Neutrophil (primary cell): ENCODE data around the gene CCIN.

ENCODE experiments used
- H3K27ac ChIP-seq: fragments of 200-600 bp; sonication (generic); 2 replicates; pipeline ENCODE4 v1.5.1; 2016; ENCODE audit warnings: mild to moderate bottlenecking, moderate library complexity
- H3K27me3 ChIP-seq: fragments of 200-600 bp; sonication (generic); 2 replicates; pipeline ENCODE4 v1.6.0; 2016; ENCODE audit warnings: mild to moderate bottlenecking
- H3K36me3 ChIP-seq: fragments of 200-600 bp; sonication (generic); 2 replicates; pipeline ENCODE4 v1.5.1; 2017
- H3K4me1 ChIP-seq, 2 experiments: fragments of 200-600 bp in 1 of 2; sonication (generic) in 1 of 2; 1 replicate in 1 of 2; 2 replicates in 1 of 2; pipeline versions ENCODE4 v1.5.1 to v1.6.1; 2013 to 2016; ENCODE audit warnings: low read depth in 1 of 2, low read length in 1 of 2, mild to moderate bottlenecking in 1 of 2, moderate library complexity in 1 of 2; ENCODE audit not compliant: control insufficient read depth in 1 of 2, insufficient read depth in 1 of 2
- H3K4me3 ChIP-seq, 2 experiments: fragments of 200-600 bp in 1 of 2; sonication (generic) in 1 of 2; 1 replicate in 1 of 2; 2 replicates in 1 of 2; pipeline ENCODE4 v1.5.1; 2013 to 2016; ENCODE audit warnings: low read depth in 1 of 2, low read length in 1 of 2, mild to moderate bottlenecking in 1 of 2, moderate library complexity in 1 of 2
- H3K9me3 ChIP-seq: fragments of 200-600 bp; sonication (generic); 2 replicates; pipeline ENCODE4 v1.5.1; 2016
- CTCF ChIP-seq: fragments of 200-600 bp; sonication (generic); IDR thresholded peaks from 2 replicates; pipeline ENCODE4 v1.5.1; 2016; ENCODE audit warnings: antibody characterized with exemption

Gene CCIN

DNA sequence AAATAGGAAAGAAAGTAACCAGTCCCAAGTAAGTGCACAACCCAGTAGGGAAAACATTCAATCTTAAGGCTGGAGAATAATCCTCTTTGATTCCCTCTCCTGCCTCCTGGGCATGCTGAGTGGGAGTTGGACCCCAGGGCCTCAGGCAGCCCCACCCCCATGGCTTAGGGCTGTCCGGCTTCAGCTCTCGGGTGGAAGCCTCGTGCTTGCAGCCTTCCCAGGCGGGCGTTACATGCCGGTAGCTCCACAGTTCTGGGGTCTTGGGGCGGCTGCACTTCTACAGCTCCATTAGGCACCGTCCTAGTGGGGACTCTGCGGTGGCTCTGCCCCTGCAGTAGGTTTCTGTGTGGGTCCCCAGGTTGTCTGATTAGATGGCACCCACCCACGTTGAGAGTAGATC is 22.5 kb upstream of the CCIN start:
- TF ChIP-seq CTCF, result no peak
- H3K27ac ChIP-seq, result peak overlapping the region; percentile 100
- no peaks in the 10 kb centered on the region for H3K27me3 ChIP-seq
- peak overlapping the region in 1 of 2 experiments; percentile 25 for H3K4me3 ChIP-seq
- peaks cover 100% of the 10 kb centered on the region in 2 experiments for H3K4me1 ChIP-seq
- H3K36me3 ChIP-seq, result peaks cover 57% of the 10 kb centered on the region
- no peaks in the 10 kb centered on the region for H3K9me3 ChIP-seq

DNA sequence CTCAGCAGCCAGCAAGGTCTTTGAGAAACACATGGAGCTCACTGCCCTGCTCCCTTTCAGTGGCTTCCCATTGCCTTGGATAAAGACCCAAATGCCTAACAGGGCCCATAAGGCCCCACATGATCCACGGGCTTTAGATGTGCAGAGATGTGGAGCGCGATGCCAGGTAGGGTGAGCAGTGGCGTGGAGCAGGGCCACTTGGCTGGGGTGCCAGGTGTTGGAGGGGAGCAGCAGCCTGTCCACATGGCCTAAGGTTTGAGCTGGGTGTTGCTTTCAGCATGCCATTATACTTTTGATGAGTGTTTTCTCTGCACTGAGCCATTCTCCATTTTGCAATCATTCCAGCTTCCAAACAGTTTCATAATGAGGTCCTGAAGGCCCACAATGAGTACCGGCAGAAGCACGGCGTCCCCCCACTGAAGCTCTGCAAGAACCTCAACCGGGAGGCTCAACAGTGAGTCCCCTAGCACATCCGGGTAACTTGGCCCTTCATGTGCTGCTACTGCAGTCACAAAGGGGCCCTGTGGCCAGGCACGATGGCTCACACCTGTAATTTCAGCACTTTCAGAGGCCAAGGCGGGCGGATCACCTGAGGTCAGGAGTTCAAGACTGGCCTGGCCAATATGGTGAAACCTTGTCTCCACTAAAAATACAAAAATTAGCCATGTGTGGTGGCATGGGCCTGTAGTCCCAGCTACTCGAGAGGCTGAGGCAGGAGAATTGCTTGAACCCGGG is 21.6 kb upstream of the CCIN start:
- H3K4me3 ChIP-seq, result no peak overlapping the region
- no peaks in the 10 kb centered on the region for H3K27me3 ChIP-seq
- peak overlapping the region; percentile 100 for H3K27ac ChIP-seq
- H3K36me3 ChIP-seq, result peaks cover 51% of the 10 kb centered on the region
- H3K4me1 ChIP-seq, result peaks cover 100% of the 10 kb centered on the region in 2 experiments
- TF ChIP-seq CTCF, result no peak
- H3K9me3 ChIP-seq, result no peaks in the 10 kb centered on the region

DNA sequence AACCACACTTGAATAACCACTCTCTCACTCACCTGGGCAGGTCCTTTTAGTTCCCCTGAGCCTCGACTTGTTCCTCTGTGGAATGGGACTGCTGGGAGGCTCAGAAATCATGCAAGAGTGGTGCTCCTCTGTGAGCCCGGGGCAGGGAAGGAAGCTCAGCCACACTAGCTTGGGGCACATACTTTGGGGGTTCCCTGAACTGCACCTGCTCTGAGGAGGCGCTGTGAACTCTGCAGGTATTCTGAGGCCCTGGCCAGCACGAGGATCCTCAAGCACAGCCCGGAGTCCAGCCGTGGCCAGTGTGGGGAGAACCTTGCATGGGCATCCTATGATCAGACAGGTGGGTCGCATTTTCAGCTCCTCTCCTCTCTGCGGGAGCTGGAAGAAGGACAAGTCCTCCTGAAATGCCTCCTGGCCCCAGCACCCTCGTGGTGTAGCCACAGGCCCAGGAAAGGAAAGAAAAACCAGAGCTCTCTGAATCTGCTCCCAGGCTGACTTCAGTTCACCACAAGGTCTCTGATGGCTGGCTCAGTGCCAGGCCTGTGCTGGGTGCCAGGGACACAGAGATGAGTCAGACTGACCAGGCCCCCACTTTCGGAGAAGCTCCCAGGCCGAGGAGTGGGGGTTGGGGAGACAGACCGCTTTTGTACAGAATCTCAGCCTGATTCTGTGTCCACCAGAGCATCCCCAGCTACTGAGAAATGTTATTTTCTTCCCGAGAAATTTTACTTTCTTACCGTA is 20.7 kb upstream of the CCIN start:
- TF ChIP-seq CTCF, result no peak
- H3K9me3 ChIP-seq, result no peaks in the 10 kb centered on the region
- peaks cover 100% of the 10 kb centered on the region in 2 experiments for H3K4me1 ChIP-seq
- peak overlapping the region; percentile 100 for H3K27ac ChIP-seq
- no peaks in the 10 kb centered on the region for H3K27me3 ChIP-seq
- peak overlapping the region in 1 of 2 experiments; percentile 10 for H3K4me3 ChIP-seq
- peaks cover 56% of the 10 kb centered on the region for H3K36me3 ChIP-seq

- peak overlapping the region; percentile 100 for H3K27ac ChIP-seq
- H3K4me1 ChIP-seq, result peaks cover 98 to 100% of the 10 kb centered on the region in 2 experiments
These were observed 20.0 kb upstream of the CCIN start for GRCh38 chr9:36149197-36149596.

More at GRCh38 chr9:36149197-36149596, 20.0 kb upstream of the CCIN start:
- H3K4me3 ChIP-seq, result no peak overlapping the region
- TF ChIP-seq CTCF, result no peak
- H3K36me3 ChIP-seq, result peaks cover 56% of the 10 kb centered on the region
- no peaks in the 10 kb centered on the region for H3K27me3 ChIP-seq
- H3K9me3 ChIP-seq, result no peaks in the 10 kb centered on the region
